ENCODE results near the gene MORN1.

MORN1 gene

DNA sequence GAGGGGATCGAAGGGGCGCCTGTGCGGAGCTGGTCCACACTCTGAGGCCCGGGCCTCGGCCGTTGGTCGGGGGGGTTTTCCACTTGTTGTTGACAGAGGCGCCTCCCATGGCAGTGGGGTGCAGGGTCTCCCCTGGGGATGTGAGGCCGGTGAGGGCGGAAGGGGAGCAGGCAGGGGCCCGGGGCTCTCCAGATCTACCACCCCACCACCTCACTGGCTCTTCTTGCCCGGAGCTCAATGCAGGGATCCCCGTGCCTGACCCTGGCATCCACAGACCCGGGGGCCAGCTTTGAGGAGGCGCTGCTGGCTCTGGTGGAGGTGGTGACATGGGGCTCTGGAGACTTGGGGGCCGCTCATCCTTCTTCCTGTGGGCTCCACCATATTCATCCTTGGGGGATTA lies 28.1 kb upstream of the MORN1 start:
- no peak for DNase-seq (ENCODE audit: low read depth)

DNA sequence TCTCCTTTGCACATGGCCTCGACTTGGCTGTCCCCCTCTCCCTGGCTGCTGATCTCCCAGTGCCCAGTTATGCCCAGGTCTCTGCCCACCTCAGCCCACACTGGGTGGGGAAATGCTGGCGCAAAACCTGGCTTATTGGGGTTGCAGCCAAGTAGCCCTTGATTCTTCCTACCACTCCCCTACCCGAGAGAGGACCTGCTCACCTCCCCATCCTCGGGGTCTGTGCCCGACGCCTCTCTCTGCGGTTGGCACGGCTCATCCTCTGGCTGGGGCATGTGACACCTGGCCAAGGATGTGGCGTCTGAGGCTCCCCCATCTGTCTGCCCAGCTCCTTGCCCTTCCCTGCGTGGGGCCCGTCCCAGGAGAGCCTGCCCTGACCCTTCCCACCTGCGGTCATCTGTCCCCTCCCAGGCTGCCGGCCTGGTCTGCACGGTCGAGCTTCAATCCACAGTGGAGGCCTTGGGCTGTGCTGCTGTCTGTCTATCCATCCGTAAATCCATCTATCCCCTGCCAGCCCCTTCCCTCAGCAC lies 27.5 kb upstream of the MORN1 start:
- DNase-seq (ENCODE audit: low read depth) = no peak

DNA sequence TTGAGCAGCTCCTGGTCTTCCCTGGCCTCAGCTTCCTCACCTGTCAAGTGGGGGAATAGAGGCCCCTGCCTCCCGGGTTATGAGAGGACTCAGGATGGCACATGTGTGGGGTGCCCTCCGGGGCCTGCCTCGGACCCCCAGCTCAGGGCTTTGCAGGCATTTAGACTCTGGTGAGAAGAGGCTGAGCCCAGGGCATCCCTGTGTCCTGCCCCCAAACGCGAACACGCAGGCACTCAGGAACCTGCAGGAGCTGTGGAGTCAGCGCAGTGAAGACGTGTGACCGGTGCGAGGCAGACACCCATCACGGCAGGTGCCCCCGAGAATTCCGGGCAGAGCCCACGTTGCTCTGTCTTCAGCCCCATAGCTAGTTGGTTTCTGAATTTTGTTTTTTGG lies 26.5 kb upstream of the MORN1 start:
- no peak for DNase-seq (ENCODE audit: low read depth)

DNA sequence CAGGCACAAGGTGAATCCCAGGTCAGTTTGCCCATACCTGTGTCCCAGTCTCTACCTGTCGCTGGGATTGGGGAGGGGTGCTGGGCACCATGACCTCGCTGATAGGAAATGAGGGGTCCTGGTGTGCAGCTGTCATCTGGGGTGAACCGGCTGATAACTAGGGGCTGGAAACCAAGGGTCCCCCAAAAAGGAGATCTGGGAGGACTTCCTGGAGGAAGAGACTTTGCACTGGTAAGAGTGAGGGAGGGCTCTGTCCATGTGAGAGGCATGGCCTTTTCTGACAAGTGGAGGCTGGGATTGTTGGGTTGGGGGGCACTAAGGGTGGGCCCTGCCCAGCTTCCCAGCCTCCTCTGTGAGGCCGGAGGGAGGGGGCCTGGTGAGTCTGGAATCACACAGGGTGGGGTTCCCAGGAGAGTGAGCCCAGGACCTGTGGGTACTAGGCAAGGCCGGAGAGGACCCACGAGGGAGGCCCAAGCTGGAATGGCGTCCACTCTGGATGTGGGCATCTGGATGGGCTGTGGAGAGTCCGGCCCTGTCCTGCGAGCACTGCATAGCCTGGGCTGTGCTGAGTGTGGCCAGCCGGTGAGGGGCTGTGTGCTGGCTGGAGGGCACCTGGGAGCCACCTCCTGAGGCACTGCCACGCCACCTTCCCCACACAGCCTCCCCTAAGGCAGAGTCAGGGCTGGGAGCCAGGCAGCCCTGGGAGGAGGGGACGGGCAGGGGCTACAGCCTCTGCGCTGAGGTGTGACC lies 25.9 kb upstream of the MORN1 start:
- no peak for DNase-seq (ENCODE audit: low read depth)

DNA sequence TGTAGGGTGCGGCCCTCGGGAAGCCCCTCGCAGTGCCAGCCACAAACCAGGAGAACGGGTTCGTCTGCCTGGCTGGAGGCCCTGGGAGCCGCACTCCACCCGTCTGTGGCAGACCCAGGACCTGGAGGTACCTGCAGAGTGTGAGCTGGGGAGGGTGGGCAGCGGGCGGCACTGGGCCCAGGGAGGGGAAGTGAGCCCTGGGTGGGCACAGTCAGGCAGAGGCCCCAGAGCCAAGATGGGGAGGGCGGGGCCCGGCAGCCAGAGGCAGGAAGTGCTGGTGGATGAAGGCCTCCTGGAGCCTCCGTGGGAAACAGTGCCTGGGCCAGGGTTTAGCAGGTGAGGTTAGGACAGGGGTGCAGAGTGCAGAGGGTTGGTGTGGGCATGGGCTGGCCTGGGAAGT lies 25.0 kb upstream of the MORN1 start:
- DNase-seq (ENCODE audit: low read depth) = no peak

DNA sequence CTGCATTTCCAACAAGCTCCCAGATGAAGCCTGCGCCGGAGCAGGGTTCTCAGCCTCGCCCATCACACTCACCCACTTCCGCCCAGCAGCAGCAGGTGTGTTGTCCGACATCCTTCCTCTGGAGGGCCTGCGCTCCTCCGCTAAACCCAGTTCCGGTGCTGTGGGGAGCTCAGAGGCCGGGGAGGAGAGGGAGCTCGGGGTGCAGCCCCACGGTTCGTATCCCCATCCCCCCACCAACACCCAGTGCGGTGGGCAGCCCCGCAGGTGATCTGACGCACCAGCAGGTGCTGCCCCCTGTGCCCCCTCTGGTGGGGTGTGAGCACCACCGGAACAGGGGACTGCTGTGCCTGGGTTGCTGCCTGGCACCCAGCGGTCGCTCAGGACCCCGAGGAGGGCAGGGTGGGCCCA lies 24.5 kb upstream of the MORN1 start:
- DNase-seq (ENCODE audit: low read depth) = no peak

DNA sequence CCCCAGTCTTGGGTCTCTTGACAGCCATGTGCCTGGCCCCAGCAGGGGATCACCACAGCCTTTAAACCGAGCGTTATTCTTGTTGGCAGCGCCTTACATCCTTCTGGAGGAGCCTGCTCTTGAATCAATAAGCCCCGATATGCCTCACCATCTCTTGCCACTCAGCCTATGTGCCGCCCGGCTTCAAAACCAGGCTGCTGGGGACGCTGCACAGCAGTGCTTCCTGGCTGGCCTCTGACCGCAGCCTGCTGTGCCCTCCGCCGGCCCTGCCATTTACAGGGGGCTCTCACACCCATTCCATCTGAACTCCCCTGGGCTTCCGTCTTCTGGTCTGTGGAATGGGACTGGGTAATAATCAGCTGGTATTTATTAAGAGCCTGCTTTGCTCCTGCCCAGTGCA lies 24.0 kb upstream of the MORN1 start:
- no peak for DNase-seq (ENCODE audit: low read depth)

DNA sequence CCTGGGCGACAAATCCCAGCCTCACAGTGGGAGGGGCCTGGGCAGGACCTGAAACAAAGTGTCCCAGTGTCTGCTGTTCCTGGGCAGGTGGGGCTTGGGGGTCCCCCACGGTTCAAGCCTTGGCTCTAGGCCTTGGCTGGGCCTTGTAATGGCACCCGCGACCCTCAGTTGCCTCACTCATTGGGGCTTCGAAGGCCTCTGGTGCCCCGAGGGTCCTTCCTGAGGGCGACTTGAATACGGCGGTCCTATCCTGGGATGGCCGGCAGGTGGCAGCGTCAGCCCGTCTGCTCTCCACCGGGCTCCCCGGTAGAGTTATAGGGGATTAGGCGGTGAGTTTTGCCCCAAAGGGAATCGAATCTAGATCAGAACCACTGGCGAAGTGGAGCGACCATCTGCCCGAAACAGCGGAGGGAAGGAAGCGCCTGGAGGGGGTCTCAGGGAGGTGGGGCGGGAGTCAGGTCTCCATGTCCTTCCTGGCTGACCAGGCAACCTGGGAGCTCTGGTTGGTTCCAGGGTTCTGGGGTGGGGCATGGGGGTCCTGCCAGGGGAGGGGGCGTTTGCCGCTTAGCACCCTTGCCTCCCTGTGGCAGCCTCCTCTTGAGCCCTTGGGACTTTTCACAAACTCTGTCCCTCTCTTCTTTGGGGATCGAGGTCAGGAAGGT lies 23.1 kb upstream of the MORN1 start:
- peak; percentile 42 for DNase-seq (ENCODE audit: low read depth)

DNA sequence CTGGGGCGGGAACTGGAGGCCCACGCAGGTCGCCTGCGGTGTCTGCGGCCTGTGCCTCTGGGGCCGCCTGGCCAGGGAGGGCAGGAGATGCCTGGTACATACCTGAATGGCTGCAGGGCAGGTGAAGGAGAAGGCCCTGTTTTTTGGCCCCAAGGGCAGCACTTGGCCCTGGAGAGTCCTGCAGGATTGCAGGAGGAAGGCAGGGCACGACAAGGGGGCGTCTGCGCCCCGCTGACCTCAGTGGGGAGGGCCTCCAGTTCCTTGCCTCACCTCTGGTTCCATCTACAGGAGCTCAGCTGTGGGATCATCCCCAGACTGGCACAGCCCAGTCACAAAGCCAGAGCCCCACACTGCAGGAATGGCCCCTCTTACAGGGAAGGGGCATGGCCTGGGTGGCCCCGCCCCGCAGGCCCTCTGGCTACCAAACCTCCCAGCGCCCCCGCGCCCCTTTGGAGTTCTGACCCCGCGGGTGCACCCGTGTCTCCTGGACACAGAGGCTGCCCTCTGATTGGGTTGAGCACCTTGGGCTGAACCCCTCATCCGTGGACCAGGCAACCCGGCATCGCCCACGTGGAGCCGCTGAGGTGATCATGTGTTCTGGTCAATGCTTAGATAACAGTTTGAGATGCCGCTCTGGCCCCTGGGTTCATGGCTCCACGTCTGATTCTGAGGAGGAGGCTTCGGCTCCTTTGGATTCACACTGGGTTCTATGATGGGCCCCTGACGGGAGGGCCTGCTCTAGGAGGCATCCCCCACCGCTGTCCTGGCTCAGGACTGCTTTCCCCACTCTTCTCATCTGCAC lies 22.3 kb upstream of the MORN1 start:
- DNase-seq (ENCODE audit: low read depth) = no peak

DNA sequence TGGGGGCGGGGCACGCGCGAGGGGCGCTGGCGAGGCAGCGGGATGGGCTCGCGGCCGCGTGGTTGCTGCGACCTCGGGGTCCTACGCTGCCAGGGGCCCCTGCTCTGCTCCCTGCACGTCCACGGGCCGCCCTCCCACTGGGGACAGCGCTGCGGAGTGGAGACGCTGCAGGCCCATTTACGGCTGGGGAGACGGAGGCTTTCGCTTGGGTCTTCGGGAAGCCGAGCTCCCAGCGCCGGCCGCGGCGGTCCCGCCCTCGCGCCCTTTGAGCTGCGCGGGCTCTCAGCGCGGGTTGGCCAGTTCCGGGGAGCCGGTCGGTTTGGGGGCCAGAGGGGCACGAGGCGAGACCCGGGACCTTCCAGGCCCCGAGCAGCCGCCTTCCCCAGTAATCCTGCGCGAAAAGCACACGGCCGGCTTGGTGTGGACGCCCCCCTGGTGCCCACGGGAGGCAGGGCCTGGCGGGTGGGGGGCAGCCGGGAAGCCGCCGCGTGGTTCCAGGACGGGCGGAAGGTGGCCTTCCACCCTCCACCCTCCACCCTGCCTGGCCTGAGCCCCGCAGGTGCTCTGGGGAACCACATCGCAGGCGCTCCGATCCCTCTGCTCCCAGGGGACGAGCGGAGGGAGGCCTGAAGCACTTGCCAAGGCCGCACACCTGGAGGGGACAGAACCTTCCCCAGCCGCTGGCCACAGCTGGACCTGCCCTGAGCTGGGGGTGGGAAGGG lies 21.6 kb upstream of the MORN1 start:
- DNase-seq (ENCODE audit: low read depth) = peak; percentile 62

DNA sequence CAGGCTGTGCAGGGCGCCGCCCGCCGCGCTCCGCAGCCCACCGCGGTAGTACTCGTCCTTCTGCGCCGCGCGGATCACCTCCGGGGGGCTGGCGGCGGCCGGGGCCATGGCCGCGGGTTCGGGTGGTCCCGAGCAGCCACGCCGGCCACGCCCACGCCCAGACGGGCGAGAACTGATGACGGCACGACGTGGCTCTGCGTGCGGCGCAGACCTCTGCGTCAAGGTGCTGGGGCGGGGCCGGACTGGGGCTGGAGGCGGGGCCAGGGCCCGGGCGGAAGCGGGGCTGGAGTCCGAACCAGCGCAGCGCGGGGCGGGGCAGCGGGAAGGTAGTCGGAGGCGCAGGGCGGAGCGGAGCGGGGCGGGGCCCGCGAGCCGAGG lies 21.0 kb upstream of the MORN1 start, which contains the start of gene PEX10:
Gene PEX10, minus strand, starts transcription at position 170 of the 378 bp plus-strand sequence. Its CDS starts 62 bp downstream, at position 108.
- peak; percentile 94 for DNase-seq (ENCODE audit: low read depth)

DNA sequence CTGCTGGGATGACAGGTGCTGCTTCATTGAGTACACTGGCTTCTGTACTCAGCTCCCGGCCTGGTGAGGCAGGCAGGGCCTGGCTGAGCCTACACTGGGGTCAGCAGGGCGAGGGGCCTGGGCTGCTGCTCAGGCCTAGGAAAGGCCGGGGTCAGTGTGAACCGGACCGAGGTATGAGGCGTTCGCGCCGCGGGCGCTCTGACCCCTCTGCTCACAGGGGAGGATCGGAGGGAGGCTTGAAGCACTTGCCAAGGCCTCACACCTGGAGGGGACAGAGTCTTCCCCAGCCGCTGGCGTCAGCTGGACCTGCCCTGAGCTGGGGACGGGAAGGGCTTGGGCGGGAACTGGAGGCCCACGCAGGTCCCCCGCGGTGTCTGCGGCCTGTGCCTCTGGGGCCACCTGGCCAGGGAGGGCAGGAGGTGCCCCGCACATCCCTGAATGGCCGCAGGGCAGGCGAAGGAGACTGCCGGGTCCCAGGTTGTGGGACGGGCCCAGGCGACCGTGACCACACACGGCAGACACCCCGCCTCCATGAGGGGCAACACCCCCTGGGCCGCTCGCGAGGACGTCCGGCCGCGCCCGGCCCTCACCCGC lies 20.5 kb upstream of the MORN1 start:
- DNase-seq (ENCODE audit: low read depth) = no peak

DNA sequence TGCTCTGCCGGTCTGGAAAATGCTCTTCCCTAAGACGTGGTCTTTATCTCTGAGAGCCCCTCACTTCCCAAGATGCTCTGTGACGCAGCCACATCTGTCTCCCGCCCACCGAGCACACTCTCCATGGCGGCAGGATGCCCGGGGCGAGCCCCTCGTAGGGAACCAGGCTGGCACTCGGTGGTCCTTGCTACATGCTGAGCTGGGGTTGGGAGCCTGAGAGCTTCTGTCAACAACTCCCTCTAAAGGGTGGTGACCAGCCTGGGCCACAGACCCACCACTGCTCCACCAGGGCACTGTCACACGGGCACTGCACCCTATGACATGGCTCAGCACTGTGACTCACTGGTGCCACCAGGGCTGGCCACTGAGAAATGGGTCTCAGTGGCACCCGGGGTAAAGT lies 18.4 kb upstream of the MORN1 start:
- DNase-seq (ENCODE audit: low read depth) = no peak

DNA sequence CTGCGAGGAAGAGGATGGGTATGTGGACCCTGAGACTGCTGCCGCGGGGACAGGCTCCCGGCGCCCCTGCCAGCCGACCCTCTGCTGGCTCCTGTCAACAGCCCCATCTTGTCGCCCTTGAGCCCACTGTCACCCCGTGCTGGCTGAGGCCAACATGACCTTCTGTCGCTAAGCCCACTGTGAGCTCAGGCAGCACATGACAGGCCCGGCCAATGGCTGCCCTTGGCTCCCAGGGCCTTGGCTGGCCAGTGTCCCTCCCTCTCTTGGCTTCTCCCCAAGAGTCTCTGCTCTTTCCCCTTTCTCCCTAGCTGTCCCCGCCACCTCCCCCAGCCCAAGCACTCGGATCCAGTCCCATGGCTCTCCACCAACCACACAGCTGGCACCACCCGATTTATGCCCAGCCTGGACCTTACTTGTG lies 17.5 kb upstream of the MORN1 start:
- DNase-seq (ENCODE audit: low read depth) = no peak

DNA sequence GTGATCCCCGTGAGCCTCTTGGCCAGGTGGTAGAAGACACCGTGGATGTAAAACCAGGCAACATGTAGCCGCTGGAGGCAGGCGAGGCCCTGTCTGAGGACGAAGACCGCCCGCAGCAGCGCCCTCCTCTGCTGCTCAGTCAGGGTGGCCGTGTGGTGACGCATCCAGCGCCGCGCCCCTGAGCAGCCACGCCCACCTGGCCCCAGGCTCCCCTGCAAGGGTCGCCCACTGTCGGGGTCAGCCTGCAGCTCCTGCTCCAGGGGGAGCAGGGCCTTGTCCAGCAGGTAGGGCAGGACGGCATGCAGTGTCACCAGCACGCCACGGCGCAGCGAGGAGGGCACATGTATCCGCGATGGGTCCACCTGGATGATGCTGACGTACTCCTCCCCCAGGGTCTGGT lies 17.1 kb upstream of the MORN1 start:
- DNase-seq (ENCODE audit: low read depth) = no peak

DNA sequence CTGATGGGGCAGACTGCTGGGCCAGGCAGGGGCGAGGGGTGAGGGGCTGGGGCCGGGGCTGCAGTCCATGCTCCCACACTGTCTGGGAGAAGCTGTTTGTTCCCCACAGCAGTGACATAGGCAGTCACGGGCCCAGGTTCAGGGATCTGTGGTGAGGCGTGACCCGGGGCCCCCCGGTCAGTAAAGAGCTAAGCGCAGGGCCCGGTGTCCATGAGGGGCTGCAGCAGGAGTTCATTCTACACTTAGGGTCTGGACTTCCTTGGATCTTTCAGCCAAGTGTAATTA lies 16.6 kb upstream of the MORN1 start:
- no peak for DNase-seq (ENCODE audit: low read depth)

DNA sequence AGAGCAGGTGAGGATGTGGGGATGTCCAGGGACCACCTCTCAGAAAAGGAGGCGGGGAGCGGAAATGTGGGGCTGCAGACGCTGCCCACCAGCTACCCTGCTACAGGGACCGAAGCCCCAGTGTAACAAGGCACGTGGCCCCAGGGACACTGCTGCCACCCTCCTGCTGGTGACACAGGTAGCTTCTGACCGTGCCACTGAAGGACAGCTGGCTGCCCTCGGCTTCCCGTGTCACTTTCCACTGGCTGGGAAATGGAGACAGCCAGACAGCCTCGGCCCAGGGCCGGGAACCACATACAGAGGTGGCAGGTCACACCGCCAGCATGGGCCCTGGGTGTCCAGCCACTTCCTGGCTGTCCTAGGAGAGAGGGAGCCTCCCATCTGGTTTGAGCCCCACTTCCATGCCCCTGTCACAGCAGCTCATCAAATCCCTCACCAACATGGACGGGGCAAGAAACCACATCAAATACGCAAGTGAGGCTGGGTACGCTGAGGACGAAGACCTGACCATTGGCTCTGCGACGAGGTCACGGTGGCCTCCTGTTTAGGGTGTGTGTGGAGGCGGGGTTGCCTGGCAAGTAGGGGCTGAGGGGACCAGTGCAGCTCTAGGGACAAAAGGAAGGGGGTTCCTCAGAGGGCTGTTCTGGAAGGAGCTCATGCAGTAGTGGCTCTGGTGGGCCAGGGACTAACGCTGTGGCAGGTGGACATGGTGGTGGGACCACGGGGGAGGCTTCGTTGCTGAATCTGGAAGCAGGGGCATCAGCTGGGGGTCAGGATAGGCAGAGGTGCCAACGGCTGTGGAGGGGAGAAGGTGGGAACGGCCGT lies 16.0 kb upstream of the MORN1 start:
- no peak for DNase-seq (ENCODE audit: low read depth)

DNA sequence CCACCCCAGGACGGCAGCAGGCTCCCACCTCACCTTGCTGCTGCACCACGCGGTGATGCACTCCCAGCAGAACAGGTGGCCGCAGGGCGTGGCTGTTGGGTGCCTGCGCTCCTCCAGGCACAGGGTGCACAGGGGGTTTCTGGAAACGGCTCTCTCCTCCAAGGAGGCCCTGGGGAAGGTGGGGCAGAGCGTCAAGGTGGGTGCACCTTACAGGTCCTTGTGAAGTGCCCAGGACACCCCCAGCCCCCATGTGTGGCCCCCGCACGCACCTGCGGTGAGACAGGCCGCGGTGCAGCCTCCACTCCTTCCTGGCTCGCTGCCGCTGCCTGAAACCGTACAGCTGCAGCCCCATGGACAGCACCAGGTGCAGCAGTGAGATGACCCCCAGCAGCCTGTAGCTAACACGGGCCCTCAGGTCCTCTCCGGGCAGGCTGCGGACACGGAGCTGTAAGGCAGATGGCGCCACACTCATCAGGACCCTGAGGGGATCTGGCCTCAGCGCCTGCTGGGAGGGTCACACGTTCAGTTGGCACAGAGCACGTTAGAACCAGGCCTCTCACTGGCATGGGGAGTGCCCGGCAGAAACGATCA lies 15.2 kb upstream of the MORN1 start:
- DNase-seq (ENCODE audit: low read depth) = no peak

DNA sequence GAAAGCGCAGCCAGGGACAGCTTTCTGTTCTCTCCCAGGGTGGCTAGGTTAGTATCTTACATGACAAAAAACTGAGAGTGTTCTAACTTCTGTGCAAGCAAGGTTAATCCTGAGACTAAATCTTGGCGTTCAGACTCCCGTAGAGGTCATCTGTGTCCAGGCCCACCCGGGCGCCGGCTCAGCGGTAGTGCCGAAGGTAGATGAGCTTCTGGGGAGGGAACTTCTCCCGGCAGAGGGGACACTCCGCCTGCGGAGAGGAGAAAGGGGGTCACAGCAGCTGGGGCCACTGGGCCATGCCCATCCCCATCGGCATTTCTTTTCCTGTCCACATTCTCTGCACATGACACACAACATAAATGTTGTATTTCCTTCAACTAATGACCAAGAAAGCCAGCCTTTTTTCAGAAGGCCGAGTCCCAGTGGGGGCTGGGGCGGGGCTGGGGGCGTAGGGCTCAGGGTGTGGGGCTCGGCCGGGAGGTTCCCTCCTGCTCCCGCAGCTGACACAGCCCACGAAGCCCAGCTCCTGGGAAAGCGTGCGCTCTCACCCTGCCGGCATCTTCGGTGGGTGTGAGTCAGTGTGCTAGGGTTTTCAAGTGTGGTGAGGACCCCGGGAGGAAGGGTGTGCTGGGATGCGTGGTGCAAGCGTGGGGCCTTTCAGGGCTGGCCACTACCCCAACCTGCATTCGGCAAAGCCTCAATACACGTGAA lies 14.4 kb upstream of the MORN1 start:
- peak; percentile 31 for DNase-seq (ENCODE audit: low read depth)
